GM23248 (cell line): Measurements from ENCODE around the gene ATP2C1.

ENCODE experiments used
- EZH2 ChIP-seq: fragments of 200-600 bp; sonication (generic); IDR thresholded peaks from 2 replicates; pipeline ENCODE4 v1.6.1; 2018; ENCODE audit warnings: antibody characterized with exemption, mild to moderate bottlenecking; ENCODE audit not compliant: insufficient read depth, poor library complexity, severe bottlenecking
- EZH2phosphoT487 ChIP-seq: fragments of 200-600 bp; sonication (generic); IDR thresholded peaks from 2 replicates; pipeline ENCODE4 v1.6.1; 2018; ENCODE audit warnings: antibody characterized with exemption, moderate library complexity, mild to moderate bottlenecking, low read depth; ENCODE audit not compliant: insufficient read depth

DNA sequence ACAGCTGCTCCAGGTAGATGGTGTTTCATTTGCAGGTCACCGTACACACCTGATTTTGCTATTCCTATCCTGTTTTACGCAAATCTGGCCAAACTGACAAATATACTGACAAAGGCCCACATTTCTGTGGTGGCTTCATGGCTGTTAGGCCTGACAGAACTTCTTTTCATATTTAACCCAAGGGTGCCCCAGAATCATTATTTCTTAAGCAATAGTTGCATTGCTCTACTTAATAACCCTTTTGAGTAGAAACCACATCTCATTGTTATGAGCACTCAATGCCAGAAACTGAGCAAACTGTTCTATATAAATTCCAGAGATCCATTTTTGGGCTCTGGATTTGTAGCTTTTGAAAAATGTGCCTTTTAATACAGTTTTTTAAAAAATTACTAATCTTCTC lies 113.4 kb downstream of the ATP2C1 start:
- TF ChIP-seq EZH2 (no peak), EZH2phosphoT487 (no peak)
